HG03280 (cell line): ENCODE measurements around the gene TRPM3.

Experiments used
- ATAC-seq: cut with Tn5 transposase; IDR thresholded peaks from one replicate; pipeline ENCODE4 v1.9.1; 2021; ENCODE audit warnings: mild to moderate bottlenecking, moderate library complexity; ENCODE audit not compliant: unreplicated experiment

Gene TRPM3

GRCh38 chr9:70832492-70832891 lies 288.9 kb downstream of the TRPM3 start:
- no peak for ATAC-seq

- no peak for ATAC-seq
Measured at GRCh38 chr9:70830618-70831017, 290.8 kb downstream of the TRPM3 start.

GRCh38 chr9:70829591-70830265 lies 291.7 kb downstream of the TRPM3 start:
- ATAC-seq = no peak

GRCh38 chr9:70826562-70826961 lies 294.9 kb downstream of the TRPM3 start:
- ATAC-seq = no peak

- no peak for ATAC-seq
Measured at GRCh38 chr9:70823284-70823683, 298.1 kb downstream of the TRPM3 start.

- no peak for ATAC-seq
Measured at GRCh38 chr9:70817311-70817710, 304.1 kb downstream of the TRPM3 start.

- no peak for ATAC-seq
Measured at GRCh38 chr9:70816891-70817290, 304.5 kb downstream of the TRPM3 start.

GRCh38 chr9:70816316-70816715 lies 305.1 kb downstream of the TRPM3 start:
- ATAC-seq = no peak

GRCh38 chr9:70814597-70814996 lies 306.8 kb downstream of the TRPM3 start:
- no peak for ATAC-seq

GRCh38 chr9:70813141-70813540 lies 308.3 kb downstream of the TRPM3 start:
- ATAC-seq = no peak

GRCh38 chr9:70811638-70812037 lies 309.8 kb downstream of the TRPM3 start:
- no peak for ATAC-seq

- ATAC-seq = no peak
Measured at GRCh38 chr9:70806875-70807274, 314.5 kb downstream of the TRPM3 start.

GRCh38 chr9:70805949-70806348 lies 315.5 kb downstream of the TRPM3 start:
- ATAC-seq = no peak

- no peak for ATAC-seq
Measured at GRCh38 chr9:70802758-70803436, 318.5 kb downstream of the TRPM3 start.

- ATAC-seq = no peak
Measured at GRCh38 chr9:70802206-70802605, 319.2 kb downstream of the TRPM3 start.

- no peak for ATAC-seq
Measured at GRCh38 chr9:70801181-70801829, 320.1 kb downstream of the TRPM3 start.

- no peak for ATAC-seq
Measured at GRCh38 chr9:70798018-70798417, 323.4 kb downstream of the TRPM3 start.

- ATAC-seq = no peak
Measured at GRCh38 chr9:70795841-70796240, 325.6 kb downstream of the TRPM3 start.

GRCh38 chr9:70792796-70793195 lies 328.6 kb downstream of the TRPM3 start:
- no peak for ATAC-seq

GRCh38 chr9:70791936-70792335 lies 329.5 kb downstream of the TRPM3 start:
- no peak for ATAC-seq

- no peak for ATAC-seq
Measured at GRCh38 chr9:70789086-70789485, 332.3 kb downstream of the TRPM3 start.

GRCh38 chr9:70784456-70784855 lies 337.0 kb downstream of the TRPM3 start:
- no peak for ATAC-seq
